GM23248 (cell line): ENCODE measurements around the gene SIGLEC5.

Experiments
- EZH2 ChIP-seq: fragments of 200-600 bp; sonication (generic); IDR thresholded peaks from 2 replicates; pipeline ENCODE4 v1.6.1; 2018; ENCODE audit warnings: antibody characterized with exemption, mild to moderate bottlenecking; ENCODE audit not compliant: insufficient read depth, poor library complexity, severe bottlenecking
- EZH2phosphoT487 ChIP-seq: fragments of 200-600 bp; sonication (generic); IDR thresholded peaks from 2 replicates; pipeline ENCODE4 v1.6.1; 2018; ENCODE audit warnings: antibody characterized with exemption, moderate library complexity, mild to moderate bottlenecking, low read depth; ENCODE audit not compliant: insufficient read depth

DNA sequence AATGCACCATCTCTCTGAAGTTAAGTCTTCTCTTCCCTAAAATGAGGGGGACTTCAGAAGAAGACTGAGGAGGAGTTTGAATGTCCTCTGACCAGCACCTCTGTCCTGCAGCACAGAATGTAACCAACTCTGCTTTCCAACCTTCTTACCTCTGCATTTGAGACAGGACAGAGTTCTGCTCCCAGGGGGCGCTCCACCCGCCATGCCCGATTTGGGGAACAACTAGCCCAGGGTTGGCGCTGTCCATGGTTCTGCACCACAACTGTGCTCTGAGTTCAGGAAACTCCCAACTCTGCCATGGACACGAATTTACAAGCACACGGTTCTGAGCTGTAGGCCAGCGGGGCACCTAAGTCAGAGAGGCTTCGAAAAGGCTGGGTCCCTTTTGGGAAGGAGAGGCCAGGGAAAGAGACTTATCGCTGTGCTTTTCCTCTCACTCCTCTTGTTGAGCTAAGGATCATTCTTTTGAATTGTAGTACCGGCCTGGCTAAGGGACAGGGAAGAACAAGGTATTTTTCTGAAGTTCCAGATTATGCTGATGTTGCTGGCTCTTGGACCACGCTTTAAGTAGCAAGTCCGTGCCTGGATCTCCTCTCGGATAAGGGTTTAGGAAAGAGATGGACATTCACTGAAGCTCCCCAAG, 22.2 kb downstream of the SIGLEC5 start:
- TF ChIP-seq EZH2 (no peak), EZH2phosphoT487 (no peak)
